K562 (cell line): ENCODE measurements around the gene MAP3K20. TPM values are rescaled to one million over a fixed set of nuclear protein-coding genes. Genes with fewer than 3 reads are reported as not detected.
"Not testable (repeated sequence)": the region's sequence is repeated elsewhere in the genome, so short reads cannot be mapped to it uniquely, and the experiment has no call there.

Experiments used
- ATAC-seq: fragments of 200-7000 bp; cut with Tn5 transposase; 3 replicates; pipeline ENCODE4 v1.9.1; 2020; ENCODE audit warnings: moderate library complexity
- BruUV-seq: library from RNA; stranded (reverse); fragments of 400-500 nt; replicated peaks from 2 replicates; lab custom pipeline; 2021; lab: Mats Ljungman, UMichigan
- CTCF ChIA-PET: fragments of 300-600 bp; formaldehyde crosslinking; extraction: SDS; loops from one replicate; lab custom pipeline; 2021; ENCODE audit warnings: low intra/inter-chr PET ratio; lab: Yijun Ruan, JAX
- POLR2A ChIA-PET: fragments of 300-600, 350-650 bp; sonication (Branson Sonifier 250); formaldehyde crosslinking; extraction: SDS; loops from one replicate; lab custom pipeline; 2021; ENCODE audit warnings: antibody characterized with exemption, inconsistent platforms; lab: Yijun Ruan, JAX
- DNase-seq, 4 experiments: peaks; one replicate each; pipeline versions ENCODE4 v3.0.0 to v3.0.0-alpha.2; 2011 to 2018; ENCODE audit warnings: low spot score in 3 of 4, mixed read lengths in 3 of 4; ENCODE audit errors: extremely low read depth in 1 of 4
- FAIRE-seq: peaks from 2 replicates; lab custom pipeline; 2011; peaks lifted over from hg19 to GRCh38; lab: Jason Lieb, UNC
- H2AFZ ChIP-seq: 2 replicates; pipeline ENCODE4 v1.6.0; 2011; ENCODE audit warnings: low read depth, low read length, control low read depth, inconsistent platforms
- H3K27ac ChIP-seq: fragments of 200-600 bp; 3 replicates; pipeline ENCODE4 v1.8.0; 2011; ENCODE audit warnings: low read depth, mild to moderate bottlenecking, control low read depth, inconsistent platforms, low read length, moderate library complexity, mixed read lengths; ENCODE audit errors: extremely low read depth
- H3K27me3 ChIP-seq, 2 experiments: fragments of 300-600 bp in 1 of 2; 2 replicates in 1 of 2; 3 replicates in 1 of 2; pipeline versions ENCODE4 v1.6.0 to v1.8.0; 2011; ENCODE audit warnings: inconsistent platforms in 2 of 2, low read length in 2 of 2, mild to moderate bottlenecking in 1 of 2, mixed read lengths in 1 of 2, moderate library complexity in 1 of 2; ENCODE audit not compliant: control insufficient read depth in 2 of 2, insufficient read depth in 2 of 2
- H3K36me3 ChIP-seq: fragments of 300-600 bp; 3 replicates; pipeline ENCODE4 v1.8.0; 2011; ENCODE audit warnings: mild to moderate bottlenecking, low read length, inconsistent platforms; ENCODE audit not compliant: control insufficient read depth, insufficient read depth
- H3K4me1 ChIP-seq, 2 experiments: fragments of 200-600 bp in 1 of 2; replicated peaks in 1 of 2; 2 replicates in 1 of 2; 3 replicates in 1 of 2; pipeline versions ENCODE4 v1.5.1 to v1.8.0; 2011; ENCODE audit warnings: inconsistent platforms in 2 of 2, low read length in 2 of 2, mild to moderate bottlenecking in 1 of 2, mixed read lengths in 1 of 2, moderate library complexity in 1 of 2; ENCODE audit not compliant: control insufficient read depth in 2 of 2, insufficient read depth in 2 of 2
- H3K4me2 ChIP-seq: 2 replicates; pipeline ENCODE4 v1.6.1; 2011; ENCODE audit warnings: low read length, control low read depth, inconsistent platforms, mixed read lengths; ENCODE audit not compliant: insufficient read depth
- H3K4me3 ChIP-seq: fragments of 200-600 bp; sonication (generic), shearing (Covaris generic); 2 replicates; pipeline ENCODE4 v1.5.1; 2016; ENCODE audit warnings: control low read depth, inconsistent platforms
- H3K79me2 ChIP-seq: fragments of 200-600 bp; 3 replicates; pipeline ENCODE4 v1.8.0; 2011; ENCODE audit warnings: low read length, inconsistent platforms; ENCODE audit not compliant: control insufficient read depth, insufficient read depth
- H3K9ac ChIP-seq, 2 experiments: 2 replicates each; pipeline versions ENCODE4 v1.6.0 to v1.6.1; 2011; ENCODE audit warnings: low read depth in 2 of 2, low read length in 2 of 2, control low read depth in 1 of 2, inconsistent platforms in 1 of 2, mild to moderate bottlenecking in 1 of 2, mixed read lengths in 1 of 2; ENCODE audit not compliant: insufficient read depth in 1 of 2
- H3K9me1 ChIP-seq: one replicate; pipeline ENCODE4 v1.6.0; 2011; ENCODE audit warnings: inconsistent platforms, mild to moderate bottlenecking, low read length, moderate library complexity; ENCODE audit not compliant: control insufficient read depth, insufficient read depth
- H3K9me3 ChIP-seq: replicated peaks from 2 replicates; pipeline ENCODE4 v1.5.1; 2011; ENCODE audit warnings: low read depth, low read length, inconsistent platforms; ENCODE audit not compliant: control insufficient read depth, insufficient read depth
- H4K20me1 ChIP-seq: replicated peaks from 2 replicates; pipeline ENCODE4 v1.6.1; 2011; ENCODE audit warnings: low read length, inconsistent platforms, mixed read lengths; ENCODE audit not compliant: control insufficient read depth, insufficient read depth
- ASH1L ChIP-seq: fragments of 450-650 bp; IDR thresholded peaks from 2 replicates; pipeline ENCODE4 v1.6.1; 2018; ENCODE audit warnings: borderline replicate concordance, mild to moderate bottlenecking, low read depth; ENCODE audit not compliant: partially characterized antibody
- C11orf30 ChIP-seq: fragments of 450-650 bp; IDR thresholded peaks from 2 replicates; pipeline ENCODE4 v1.6.1; 2016; ENCODE audit warnings: low read depth, mild to moderate bottlenecking
- CBFA2T3 ChIP-seq: fragments of 450-650 bp; IDR thresholded peaks from 2 replicates; pipeline ENCODE4 v1.6.1; 2017
- CC2D1A ChIP-seq: fragments of 450-650 bp; IDR thresholded peaks from 2 replicates; pipeline ENCODE4 v1.6.1; 2017; ENCODE audit warnings: mild to moderate bottlenecking
- JUN ChIP-seq, 2 experiments: sonication (generic) in 1 of 2; formaldehyde crosslinking in 1 of 2; IDR thresholded peaks; 2 replicates each; pipeline versions ENCODE4 v1.6.1 to v1.8.0; 2012 to 2022; ENCODE audit warnings: borderline replicate concordance in 2 of 2, mild to moderate bottlenecking in 2 of 2, improper control_type of control experiment in 1 of 2, low read depth in 1 of 2, low read length in 1 of 2, missing genetic modification reagents in 1 of 2
- NFYB ChIP-seq: IDR thresholded peaks from 2 replicates; pipeline ENCODE4 v1.6.1; 2011; ENCODE audit warnings: mild to moderate bottlenecking, moderate library complexity; ENCODE audit not compliant: insufficient read length; ENCODE audit errors: extremely low read depth
- NR2C1 ChIP-seq, 2 experiments: fragments of 450-650 bp; IDR thresholded peaks; 2 replicates each; pipeline ENCODE4 v1.6.1; 2017; ENCODE audit warnings: mild to moderate bottlenecking in 2 of 2, antibody characterized with exemption in 1 of 2, inconsistent platforms in 1 of 2, missing compliant biosample characterization in 1 of 2, missing genetic modification characterization in 1 of 2
- ZNF316 ChIP-seq: fragments of 450-650 bp; IDR thresholded peaks from 2 replicates; pipeline ENCODE4 v1.6.1; 2016
- whole genome bisulfite sequencing: fragments of 100-300 bp; shearing (Covaris generic); methylation state at CpG from one replicate; pipeline ENCODE4 v1.1.6; 2016; ENCODE audit warnings: low coverage, mixed read lengths; ENCODE audit not compliant: insufficient coverage; ENCODE audit errors: missing lambda C conversion rate; 5-methylcytosine and 5-hydroxymethylcytosine counted together
- in situ Hi-C: fragments of 300-500 bp; cut with MboI; formaldehyde crosslinking; loops from 4 replicates; pipeline ENCODE4 v1.15.0; 2018; ENCODE audit warnings: inconsistent platforms, mixed read lengths
- intact Hi-C: fragments of 100-400 bp; cut with micrococcal nuclease; formaldehyde crosslinking; loops from 2 replicates; pipeline ENCODE4 v1.14.2; 2022
- polyA plus RNA-seq, 8 experiments: library from polyadenylated mRNA; depleted of rRNA in 4 of 8; stranded (reverse) in 5 of 8; unstranded in 3 of 8; fragments of >200 nt; fragmentation: Nextera tagmentation in 2 of 8; fragmentation: Illumina TruSeq in 1 of 8; extraction: Ambion mirVana in 2 of 8; extraction: Trizol in 1 of 8; gene quantifications; 2 replicates each; pipeline versions ENCODE4 v1.2.1 to v1.2.3, GENCODE V29; 2011 to 2014; ENCODE audit warnings: inconsistent platforms in 1 of 8, missing spikeins in 1 of 8
- total RNA-seq, 7 experiments: library from RNA; depleted of rRNA in 6 of 7; stranded (reverse); fragments of >200 nt in 6 of 7; fragmentation: Illumina TruSeq in 2 of 7; extraction: Trizol in 2 of 7; gene quantifications; 2 replicates each; pipeline versions ENCODE4 v1.2.1 to v1.2.3, GENCODE V29; 2011 to 2021; ENCODE audit warnings: low replicate concordance in 1 of 7

MAP3K20 gene
- total and polyA plus RNA-seq, 9 of the 15 experiments (the other 6 are each of a cell fraction or from before 2014, with no cell fraction given): 9.8 to 34.2 (median 27.3) TPM

GRCh38 chr2:173300458-173300857 lies 224.8 kb downstream of the MAP3K20 start (continued):
- 0 out of 2 replicates have a peak, but pooled peaks have one; percentile 28 for TF ChIP-seq JUN (IDR thresholded peaks at IDR 0.05; ENCODE audit: borderline replicate concordance, low read depth, low read length)
- no peak for TF ChIP-seq JUN (CRISPR knock-in tag; IDR thresholded peaks at IDR 0.05; ENCODE audit: borderline replicate concordance)
- TF ChIP-seq NR2C1 (IDR thresholded peaks at IDR 0.05): no peak
- TF ChIP-seq NR2C1 (tag; IDR thresholded peaks at IDR 0.05): no peak
- peak; percentile 86 for TF ChIP-seq CBFA2T3
- TF ChIP-seq, all 486 proteins: peak for 28

DNA sequence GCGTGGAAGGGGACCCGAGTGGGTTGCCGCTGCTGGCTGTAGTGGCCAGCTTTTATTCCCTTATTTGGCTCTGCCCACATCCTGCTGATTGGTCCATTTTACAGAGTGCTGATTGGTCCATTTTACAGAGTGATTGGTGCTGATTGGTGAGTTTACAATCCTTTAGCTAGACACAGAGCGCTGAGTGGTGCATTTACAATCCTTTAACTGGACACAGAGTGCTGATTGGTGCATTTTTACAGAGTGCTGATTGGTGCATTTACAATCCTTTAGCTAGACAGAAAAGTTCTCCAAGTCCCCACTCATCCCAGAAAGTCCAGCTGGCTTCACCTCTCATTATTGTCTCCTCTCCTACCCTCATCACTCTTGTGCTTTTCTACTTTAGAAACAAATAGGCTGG lies 225.9 kb downstream of the MAP3K20 start:
- WGBS: 36% methylated on average over 4 of the region's 4 CpGs
- H3K36me3 ChIP-seq, H3K27me3 ChIP-seq, ATAC-seq, H4K20me1 ChIP-seq, H3K4me2 ChIP-seq, CTCF ChIA-PET, intact Hi-C loops, H3K9me1 ChIP-seq, DNase-seq, H3K9ac ChIP-seq, BruUV-seq, in situ Hi-C loops, H3K27ac ChIP-seq, H3K79me2 ChIP-seq, H2AFZ ChIP-seq, POLR2A ChIA-PET, H3K4me1 ChIP-seq, H3K4me3 ChIP-seq, FAIRE-seq: not testable (repeated sequence)
- peaks cover 32% of the 10 kb centered on the region for H3K9me3 ChIP-seq
- TF ChIP-seq C11orf30 (peak; percentile 37), CC2D1A (0 out of 2 replicates have a peak, but pooled peaks have one; percentile 10), NFYB (peak; percentile 80), ZNF316 (peak; percentile 64), ASH1L (peak; percentile 64)
